Measurements from ENCODE around the gene GTF2H4.

DNA sequence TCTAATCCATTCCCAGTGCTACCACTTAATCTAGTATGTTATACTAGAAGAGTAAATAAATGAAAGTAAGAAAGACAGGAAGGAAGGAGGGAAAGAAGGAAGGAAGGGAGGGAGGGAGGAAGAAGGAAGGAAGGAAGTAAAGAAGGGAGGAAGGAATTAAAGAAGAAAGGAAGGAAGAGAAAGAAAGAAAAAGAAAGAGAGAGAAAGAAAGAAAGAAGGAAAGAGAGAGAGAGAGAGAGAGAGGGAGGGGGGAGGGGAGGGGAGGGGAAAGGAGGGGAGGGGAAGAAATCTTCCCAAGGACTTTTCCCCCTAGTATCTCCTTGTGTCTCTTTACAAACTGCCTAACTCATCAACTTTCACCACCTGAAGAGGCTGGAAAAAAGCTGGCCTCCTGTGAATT, 54.7 kb downstream of the GTF2H4 start:
- TF ChIP-seq, protein P1, sequence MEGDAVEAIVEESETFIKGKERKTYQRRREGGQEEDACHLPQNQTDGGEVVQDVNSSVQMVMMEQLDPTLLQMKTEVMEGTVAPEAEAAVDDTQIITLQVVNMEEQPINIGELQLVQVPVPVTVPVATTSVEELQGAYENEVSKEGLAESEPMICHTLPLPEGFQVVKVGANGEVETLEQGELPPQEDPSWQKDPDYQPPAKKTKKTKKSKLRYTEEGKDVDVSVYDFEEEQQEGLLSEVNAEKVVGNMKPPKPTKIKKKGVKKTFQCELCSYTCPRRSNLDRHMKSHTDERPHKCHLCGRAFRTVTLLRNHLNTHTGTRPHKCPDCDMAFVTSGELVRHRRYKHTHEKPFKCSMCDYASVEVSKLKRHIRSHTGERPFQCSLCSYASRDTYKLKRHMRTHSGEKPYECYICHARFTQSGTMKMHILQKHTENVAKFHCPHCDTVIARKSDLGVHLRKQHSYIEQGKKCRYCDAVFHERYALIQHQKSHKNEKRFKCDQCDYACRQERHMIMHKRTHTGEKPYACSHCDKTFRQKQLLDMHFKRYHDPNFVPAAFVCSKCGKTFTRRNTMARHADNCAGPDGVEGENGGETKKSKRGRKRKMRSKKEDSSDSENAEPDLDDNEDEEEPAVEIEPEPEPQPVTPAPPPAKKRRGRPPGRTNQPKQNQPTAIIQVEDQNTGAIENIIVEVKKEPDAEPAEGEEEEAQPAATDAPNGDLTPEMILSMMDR (IDR thresholded peaks at IDR 0.05): no peak
- TF ChIP-seq POLR2A (IDR thresholded peaks at IDR 0.05): no peak

Data from thyroid gland (tissue), 4 donors.